ENCODE measurements around the gene IL4I1. TPM values are rescaled to one million over a fixed set of nuclear protein-coding genes. Genes with fewer than 3 reads are reported as not detected.

IL4I1 gene
- total RNA-seq, 1 experiment from 2014 or later, result 0.61 TPM

DNA sequence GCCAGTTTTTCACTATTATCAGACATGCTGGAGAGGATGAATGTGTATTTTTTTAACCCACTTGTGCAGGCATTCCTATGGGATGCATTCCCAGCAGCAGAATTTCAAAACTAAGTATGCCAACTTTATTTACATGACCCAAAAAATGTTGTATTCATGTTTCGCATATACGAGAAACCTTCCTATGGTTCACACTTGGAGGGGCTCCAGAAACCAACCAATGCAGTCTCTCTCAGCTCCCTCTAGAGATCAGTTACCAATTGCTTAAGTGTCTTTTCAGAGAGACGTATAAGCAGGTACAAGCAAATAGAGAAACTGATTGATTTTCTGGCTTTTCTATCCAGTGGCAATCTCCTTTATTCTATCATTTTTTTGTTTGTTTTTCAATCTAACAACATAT, 51.3 kb downstream of the IL4I1 start:
- no peak overlapping the region for H2AK5ac ChIP-seq (ENCODE audit: insufficient read length, low read length)
- no peaks in the 10 kb centered on the region for H4K20me1 ChIP-seq (ENCODE audit: control insufficient read depth, insufficient read depth, insufficient read length)
- H3K9ac ChIP-seq (ENCODE audit: extremely low read depth, insufficient read length, low read length), result no peak overlapping the region
- no peak overlapping the region for H2BK120ac ChIP-seq (ENCODE audit: low read depth, low read length, poor library complexity, severe bottlenecking)
- H3K23ac ChIP-seq (ENCODE audit: insufficient read length, low read depth, low read length), result no peak overlapping the region
- Mint-ChIP-seq H3K4me1 (peaks cover 10 to 11% of the 10 kb centered on the region in 2 experiments), H3K4me3 (no peak overlapping the region), H3K27ac (no peak overlapping the region), H3K9me3 (peaks cover 0 to 4% of the 10 kb centered on the region in 2 experiments; a peak in 2 of 5 replicates), H3K27me3 (ENCODE audit: low read depth) (peaks cover 1% of the 10 kb centered on the region), H3K36me3 (ENCODE audit: insufficient read depth in 1 of 3, low read depth in 3 of 3) (peaks cover 18 to 23% (median 18%) of the 10 kb centered on the region in 3 experiments)
- H4K5ac ChIP-seq (ENCODE audit: insufficient read length, low read depth, low read length), result no peak overlapping the region
- H3K56ac ChIP-seq (ENCODE audit: insufficient read length, low read depth, low read length), result no peak overlapping the region
- H2BK5ac ChIP-seq (ENCODE audit: insufficient read length, low read length), result no peak overlapping the region
- no peak overlapping the region for H2BK12ac ChIP-seq (ENCODE audit: insufficient read length, low read depth, low read length)
- H3K4ac ChIP-seq (ENCODE audit: low read depth, low read length), result no peak overlapping the region
- no peaks in the 10 kb centered on the region for H3K79me2 ChIP-seq (ENCODE audit: insufficient read depth, low read length)
- no peak for DNase-seq
- H3K4me1 ChIP-seq (ENCODE audit: insufficient read depth, low read length), result no peaks in the 10 kb centered on the region; the same call in 1 of the 2 replicates
- H3K79me1 ChIP-seq (ENCODE audit: insufficient read depth, low read depth, low read length, poor library complexity, severe bottlenecking), result no peaks in the 10 kb centered on the region
- no peaks in the 10 kb centered on the region for H3K9me3 ChIP-seq (ENCODE audit: control insufficient read depth, low read depth, low read length)
- H3K27me3 ChIP-seq (ENCODE audit: insufficient read depth, low read length), result no peaks in the 10 kb centered on the region
- no peak overlapping the region for H3T11ph ChIP-seq (ENCODE audit: low read length)
- H3K27ac ChIP-seq (ENCODE audit: insufficient read length, low read depth, low read length), result no peak overlapping the region
- H2BK15ac ChIP-seq (ENCODE audit: low read depth, low read length), result no peak overlapping the region
- no peak overlapping the region for H2BK20ac ChIP-seq (ENCODE audit: low read depth, low read length, poor library complexity, severe bottlenecking)
- peaks cover 4% of the 10 kb centered on the region for H3K23me2 ChIP-seq (ENCODE audit: insufficient read length, low read depth, low read length, poor library complexity, severe bottlenecking)
- H3K4me2 ChIP-seq (ENCODE audit: insufficient read depth, insufficient read length, low read length), result no peak overlapping the region
- H4K91ac ChIP-seq (ENCODE audit: insufficient read length, low read depth, low read length), result no peak overlapping the region
- no peak overlapping the region for H4K8ac ChIP-seq (replicated peaks; ENCODE audit: insufficient read length, low read depth, low read length)
- TF ChIP-seq, protein P1, sequence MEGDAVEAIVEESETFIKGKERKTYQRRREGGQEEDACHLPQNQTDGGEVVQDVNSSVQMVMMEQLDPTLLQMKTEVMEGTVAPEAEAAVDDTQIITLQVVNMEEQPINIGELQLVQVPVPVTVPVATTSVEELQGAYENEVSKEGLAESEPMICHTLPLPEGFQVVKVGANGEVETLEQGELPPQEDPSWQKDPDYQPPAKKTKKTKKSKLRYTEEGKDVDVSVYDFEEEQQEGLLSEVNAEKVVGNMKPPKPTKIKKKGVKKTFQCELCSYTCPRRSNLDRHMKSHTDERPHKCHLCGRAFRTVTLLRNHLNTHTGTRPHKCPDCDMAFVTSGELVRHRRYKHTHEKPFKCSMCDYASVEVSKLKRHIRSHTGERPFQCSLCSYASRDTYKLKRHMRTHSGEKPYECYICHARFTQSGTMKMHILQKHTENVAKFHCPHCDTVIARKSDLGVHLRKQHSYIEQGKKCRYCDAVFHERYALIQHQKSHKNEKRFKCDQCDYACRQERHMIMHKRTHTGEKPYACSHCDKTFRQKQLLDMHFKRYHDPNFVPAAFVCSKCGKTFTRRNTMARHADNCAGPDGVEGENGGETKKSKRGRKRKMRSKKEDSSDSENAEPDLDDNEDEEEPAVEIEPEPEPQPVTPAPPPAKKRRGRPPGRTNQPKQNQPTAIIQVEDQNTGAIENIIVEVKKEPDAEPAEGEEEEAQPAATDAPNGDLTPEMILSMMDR (conservative IDR thresholded peaks at IDR 0.05), result no peak
- no peak overlapping the region for H3K18ac ChIP-seq (ENCODE audit: insufficient read length, low read depth, low read length)
- WGBS (ENCODE audit: extremely low coverage, insufficient read length, low lambda C conversion rate), result no CpG with 5 or more reads among the region's 3 CpGs
- no peak overlapping the region for H3K14ac ChIP-seq (ENCODE audit: insufficient read depth, low read length)
- H2AFZ ChIP-seq (ENCODE audit: low read length), result no peak overlapping the region

Measured in H9 (cell line).